Cardiac muscle cell (in vitro differentiated cells and primary cell): Measurements from ENCODE around the gene HACD4. TPM values are rescaled to one million over a fixed set of nuclear protein-coding genes. Genes with fewer than 3 reads are reported as not detected.

Source experiments
- DNase-seq, 2 donors: peaks; one replicate each; pipeline versions ENCODE4 v3.0.0 to v3.0.0-alpha.2; 2010 to 2017; ENCODE audit warnings: low read depth in 1 of 2, low spot score in 1 of 2
- H3K27ac ChIP-seq: fragments of 200-600 bp; sonication (generic); 2 replicates; pipeline ENCODE4 v1.5.1; 2016
- H3K27me3 ChIP-seq: fragments of 200-600 bp; sonication (generic); 2 replicates; pipeline ENCODE4 v1.6.0; 2016; ENCODE audit warnings: control low read depth
- H3K36me3 ChIP-seq: fragments of 200-600 bp; sonication (generic); 2 replicates; pipeline ENCODE4 v1.5.1; 2016; ENCODE audit warnings: control low read depth
- H3K4me1 ChIP-seq: fragments of 200-600 bp; sonication (generic); 2 replicates; pipeline ENCODE4 v1.8.1; 2017; ENCODE audit warnings: low read depth, mild to moderate bottlenecking, mixed run types
- H3K4me3 ChIP-seq: fragments of 200-600 bp; sonication (generic); 2 replicates; pipeline ENCODE4 v1.5.1; 2016; ENCODE audit warnings: mild to moderate bottlenecking
- H3K9me3 ChIP-seq: fragments of 200-600 bp; sonication (generic); 2 replicates; pipeline ENCODE4 v1.5.1; 2017; ENCODE audit warnings: low read depth, mild to moderate bottlenecking, control low read depth
- polyA plus RNA-seq: library from polyadenylated mRNA; unstranded; fragments of >200 nt; fragmentation: Nextera tagmentation; extraction: Ambion mirVana; gene quantifications from 2 replicates; pipeline ENCODE4 v1.2.1, GENCODE V29; 2016
- total RNA-seq: library from RNA; depleted of rRNA; stranded (reverse); fragments of >200 nt; gene quantifications from 2 replicates; pipeline ENCODE4 v1.2.3, GENCODE V29; 2016
- TF ChIP-seq, protein P1 (sequence below): IDR thresholded peaks from 2 replicates; pipeline ENCODE4 v1.5.1; 2012; ENCODE audit warnings: low read depth, mild to moderate bottlenecking, low read length

HACD4 gene, protein sequence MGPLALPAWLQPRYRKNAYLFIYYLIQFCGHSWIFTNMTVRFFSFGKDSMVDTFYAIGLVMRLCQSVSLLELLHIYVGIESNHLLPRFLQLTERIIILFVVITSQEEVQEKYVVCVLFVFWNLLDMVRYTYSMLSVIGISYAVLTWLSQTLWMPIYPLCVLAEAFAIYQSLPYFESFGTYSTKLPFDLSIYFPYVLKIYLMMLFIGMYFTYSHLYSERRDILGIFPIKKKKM
- total RNA-seq = 0.04 and 0.36 TPM in 2 replicates
- 0.29 and 1.1 TPM in 2 replicates for polyA plus RNA-seq

- peak; percentile 52 to 72 for DNase-seq
- TF ChIP-seq, protein P1, sequence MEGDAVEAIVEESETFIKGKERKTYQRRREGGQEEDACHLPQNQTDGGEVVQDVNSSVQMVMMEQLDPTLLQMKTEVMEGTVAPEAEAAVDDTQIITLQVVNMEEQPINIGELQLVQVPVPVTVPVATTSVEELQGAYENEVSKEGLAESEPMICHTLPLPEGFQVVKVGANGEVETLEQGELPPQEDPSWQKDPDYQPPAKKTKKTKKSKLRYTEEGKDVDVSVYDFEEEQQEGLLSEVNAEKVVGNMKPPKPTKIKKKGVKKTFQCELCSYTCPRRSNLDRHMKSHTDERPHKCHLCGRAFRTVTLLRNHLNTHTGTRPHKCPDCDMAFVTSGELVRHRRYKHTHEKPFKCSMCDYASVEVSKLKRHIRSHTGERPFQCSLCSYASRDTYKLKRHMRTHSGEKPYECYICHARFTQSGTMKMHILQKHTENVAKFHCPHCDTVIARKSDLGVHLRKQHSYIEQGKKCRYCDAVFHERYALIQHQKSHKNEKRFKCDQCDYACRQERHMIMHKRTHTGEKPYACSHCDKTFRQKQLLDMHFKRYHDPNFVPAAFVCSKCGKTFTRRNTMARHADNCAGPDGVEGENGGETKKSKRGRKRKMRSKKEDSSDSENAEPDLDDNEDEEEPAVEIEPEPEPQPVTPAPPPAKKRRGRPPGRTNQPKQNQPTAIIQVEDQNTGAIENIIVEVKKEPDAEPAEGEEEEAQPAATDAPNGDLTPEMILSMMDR = no peak
- peak within 1 kb of the TSS; percentile 12 for H3K4me3 ChIP-seq
- H3K27ac ChIP-seq = no peak within 1 kb of the TSS
- H3K9me3 ChIP-seq = no peaks in the 10 kb centered on the region
- H3K36me3 ChIP-seq = no peaks in the 10 kb centered on the region
- no peaks in the 10 kb centered on the region for H3K27me3 ChIP-seq
- H3K4me1 ChIP-seq = no peaks in the 10 kb centered on the region
Measured at GRCh38 chr9:21031091-21031807, at the start of gene HACD4. Gene HACD4 (minus strand): TSS chr9:21031640. CDS start chr9:21031590, 50 bp downstream.

DNA sequence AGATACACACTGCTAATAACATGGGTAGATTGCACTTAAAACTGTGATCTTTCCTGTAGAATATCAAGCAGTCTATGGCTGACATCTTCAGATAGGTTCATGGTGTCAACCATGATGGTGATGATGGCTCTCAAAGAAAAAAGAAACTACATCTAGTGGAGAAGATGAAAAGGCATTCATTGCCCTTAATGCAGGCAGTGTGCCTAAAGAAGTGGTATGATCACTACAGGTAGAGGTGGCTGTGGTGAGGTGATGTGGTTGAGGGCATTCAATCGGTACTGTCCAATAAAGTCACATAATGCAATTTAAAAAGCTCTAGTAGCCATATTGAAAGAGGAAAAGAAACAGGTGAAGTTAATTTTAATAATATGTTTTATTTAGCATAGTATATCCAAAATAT lies 49.4 kb upstream of the HACD4 start:
- Histone ChIP-seq H3K27ac (no peak overlapping the region), H3K9me3 (no peaks in the 10 kb centered on the region), H3K36me3 (no peaks in the 10 kb centered on the region), H3K4me3 (no peak overlapping the region), H3K4me1 (no peaks in the 10 kb centered on the region), H3K27me3 (no peaks in the 10 kb centered on the region)
- TF ChIP-seq, protein P1 = no peak
- DNase-seq = no peak

GRCh38 chr9:21078702-21079101 lies 47.3 kb upstream of the HACD4 start:
- Histone ChIP-seq H3K27me3 (no peaks in the 10 kb centered on the region), H3K4me3 (no peak overlapping the region), H3K4me1 (no peaks in the 10 kb centered on the region), H3K36me3 (no peaks in the 10 kb centered on the region), H3K27ac (no peak overlapping the region), H3K9me3 (no peaks in the 10 kb centered on the region)
- no peak for DNase-seq
- TF ChIP-seq, protein P1 = no peak

DNA sequence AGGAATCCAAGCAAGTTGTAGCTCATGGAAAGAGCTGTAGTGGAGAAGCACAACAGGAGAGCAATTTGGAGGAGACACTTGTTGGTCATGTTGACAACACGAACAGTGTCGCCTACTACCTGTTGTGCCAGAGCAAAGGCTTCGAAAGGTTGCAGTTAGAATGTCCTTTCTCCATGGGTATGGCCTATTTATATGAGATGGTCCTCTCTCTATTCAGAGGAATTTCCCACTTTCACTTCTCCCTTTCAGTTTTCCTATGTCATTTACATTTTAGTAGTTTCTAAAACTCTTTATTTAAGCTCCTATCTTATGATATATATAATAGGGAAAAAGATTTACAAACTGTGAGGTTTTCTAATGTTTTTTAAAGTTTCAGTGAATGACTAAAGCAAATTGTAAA lies 46.3 kb upstream of the HACD4 start, which contains the start of gene IFNB1:
IFNB1 (minus strand) TSS at position 162 of the 400 bp plus-strand sequence; CDS start at position 89, 73 bp downstream.
- no peak within 1 kb of the TSS for H3K4me3 ChIP-seq
- H3K9me3 ChIP-seq = no peaks in the 10 kb centered on the region
- H3K27ac ChIP-seq = no peak within 1 kb of the TSS
- TF ChIP-seq, protein P1 = no peak
- no peaks in the 10 kb centered on the region for H3K4me1 ChIP-seq
- DNase-seq = no peak
- H3K27me3 ChIP-seq = no peaks in the 10 kb centered on the region
- no peaks in the 10 kb centered on the region for H3K36me3 ChIP-seq

DNA sequence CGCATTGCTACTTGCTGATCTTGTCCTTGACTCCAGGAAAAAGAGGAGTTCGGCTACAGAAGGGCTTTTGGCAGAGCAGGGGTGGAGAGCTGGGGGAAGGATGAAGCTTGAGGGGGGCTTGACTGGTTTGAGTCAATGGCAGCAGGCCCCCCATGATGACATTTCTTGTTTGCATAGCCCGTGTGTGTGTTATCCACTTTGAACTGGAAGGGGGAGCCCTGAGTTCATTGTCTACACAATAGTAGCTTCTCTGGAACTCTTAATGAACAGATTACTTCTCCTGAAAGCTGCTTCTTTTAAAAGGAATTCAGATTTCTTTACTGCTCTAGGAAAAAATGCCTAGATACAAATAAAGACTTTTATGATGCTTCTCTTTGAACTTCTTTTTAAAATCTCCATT lies 44.0 kb upstream of the HACD4 start:
- no peak overlapping the region for H3K27ac ChIP-seq
- no peaks in the 10 kb centered on the region for H3K36me3 ChIP-seq
- H3K4me3 ChIP-seq = no peak overlapping the region
- no peaks in the 10 kb centered on the region for H3K9me3 ChIP-seq
- TF ChIP-seq, protein P1 = no peak
- H3K27me3 ChIP-seq = no peaks in the 10 kb centered on the region
- H3K4me1 ChIP-seq = peaks cover under 1% of the 10 kb centered on the region
- DNase-seq = no peak
